Right atrium auricular region (tissue), 2 donors: ENCODE measurements around the gene ADGRL3. TPM values are rescaled to one million over a fixed set of nuclear protein-coding genes. Genes with fewer than 3 reads are reported as not detected.

Experiments
- DNase-seq: peaks from one replicate; pipeline ENCODE4 v3.0.0-alpha.2; 2019; ENCODE audit warnings: low spot score
- H3K27ac ChIP-seq, 2 donors: fragments of 200-600 bp; sonication (generic); 1 replicate in 1 of 2; 2 replicates in 1 of 2; pipeline ENCODE4 v1.5.1; 2016 to 2019
- H3K27me3 ChIP-seq, 2 donors: fragments of 200-600 bp; sonication (generic); one replicate each; pipeline versions ENCODE4 v1.5.1 to v1.6.0; 2017 to 2019
- H3K36me3 ChIP-seq: fragments of 200-600 bp; sonication (generic); one replicate; pipeline ENCODE4 v1.5.1; 2016
- H3K4me1 ChIP-seq, 2 donors: fragments of 200-600 bp; sonication (generic); one replicate each; pipeline versions ENCODE4 v1.5.1 to v1.6.0; 2017 to 2019
- H3K4me3 ChIP-seq, 2 donors: fragments of 200-600 bp; sonication (generic); 1 replicate in 1 of 2; 2 replicates in 1 of 2; pipeline ENCODE4 v1.5.1; 2017 to 2019; ENCODE audit warnings: mild to moderate bottlenecking in 1 of 2, moderate library complexity in 1 of 2
- H3K9me3 ChIP-seq, 2 donors: fragments of 200-600 bp; sonication (generic); one replicate each; pipeline ENCODE4 v1.5.1; 2019
- total RNA-seq, 2 donors: library from RNA; depleted of rRNA; stranded (reverse); fragments of >200 nt; gene quantifications; one replicate each; pipeline ENCODE4 v1.1.0, GENCODE V29; 2016
- TF ChIP-seq, protein P1 (sequence below), 2 donors: fragments of 200-600 bp; sonication (generic); IDR thresholded peaks; one replicate each; pipeline ENCODE4 v1.5.1; 2019; ENCODE audit warnings: antibody characterized with exemption in 2 of 2

The ADGRL3 gene
- total RNA-seq, 2 donors from 2014 or later: 0.86 to 1.9 TPM

DNA sequence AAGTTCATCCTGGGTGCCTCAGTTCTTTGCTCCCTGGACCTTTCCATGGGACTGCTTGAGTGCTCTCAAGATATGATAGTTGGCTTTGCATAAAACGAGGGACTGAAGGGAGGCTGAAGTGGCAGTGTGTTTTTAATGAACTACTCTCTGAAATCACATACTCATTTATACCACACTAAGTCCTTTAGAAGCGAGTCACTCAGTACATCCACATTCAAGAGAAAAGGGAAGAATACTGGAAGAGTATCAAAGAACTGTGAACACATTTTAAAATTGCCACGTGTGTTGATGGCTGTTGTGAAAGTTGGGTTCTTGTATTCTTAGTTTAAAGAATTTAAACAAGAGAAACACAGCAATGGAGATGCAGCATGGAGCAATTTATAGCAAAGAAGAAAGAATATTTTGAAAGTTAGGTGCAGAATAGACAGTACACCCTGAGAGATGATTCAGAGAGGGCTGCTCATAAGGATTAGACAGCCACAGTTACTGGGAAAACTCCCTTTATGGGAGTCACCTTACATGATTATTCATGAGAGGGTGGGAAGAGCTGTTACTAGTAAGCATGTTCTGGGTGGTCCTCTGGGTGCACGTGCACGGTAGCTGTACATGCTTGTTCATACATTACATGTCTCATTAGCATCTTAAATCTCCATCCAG is 380.7 kb downstream of the ADGRL3 start:
- no peaks in the 10 kb centered on the region for H3K9me3 ChIP-seq
- no peak overlapping the region for H3K4me3 ChIP-seq
- TF ChIP-seq, protein P1, sequence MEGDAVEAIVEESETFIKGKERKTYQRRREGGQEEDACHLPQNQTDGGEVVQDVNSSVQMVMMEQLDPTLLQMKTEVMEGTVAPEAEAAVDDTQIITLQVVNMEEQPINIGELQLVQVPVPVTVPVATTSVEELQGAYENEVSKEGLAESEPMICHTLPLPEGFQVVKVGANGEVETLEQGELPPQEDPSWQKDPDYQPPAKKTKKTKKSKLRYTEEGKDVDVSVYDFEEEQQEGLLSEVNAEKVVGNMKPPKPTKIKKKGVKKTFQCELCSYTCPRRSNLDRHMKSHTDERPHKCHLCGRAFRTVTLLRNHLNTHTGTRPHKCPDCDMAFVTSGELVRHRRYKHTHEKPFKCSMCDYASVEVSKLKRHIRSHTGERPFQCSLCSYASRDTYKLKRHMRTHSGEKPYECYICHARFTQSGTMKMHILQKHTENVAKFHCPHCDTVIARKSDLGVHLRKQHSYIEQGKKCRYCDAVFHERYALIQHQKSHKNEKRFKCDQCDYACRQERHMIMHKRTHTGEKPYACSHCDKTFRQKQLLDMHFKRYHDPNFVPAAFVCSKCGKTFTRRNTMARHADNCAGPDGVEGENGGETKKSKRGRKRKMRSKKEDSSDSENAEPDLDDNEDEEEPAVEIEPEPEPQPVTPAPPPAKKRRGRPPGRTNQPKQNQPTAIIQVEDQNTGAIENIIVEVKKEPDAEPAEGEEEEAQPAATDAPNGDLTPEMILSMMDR (IDR thresholded peaks at IDR 0.05): no peak
- H3K27me3 ChIP-seq: no peaks in the 10 kb centered on the region
- H3K27ac ChIP-seq: no peak overlapping the region
- no peaks in the 10 kb centered on the region for H3K36me3 ChIP-seq
- DNase-seq: no peak
- H3K4me1 ChIP-seq: no peaks in the 10 kb centered on the region

DNA sequence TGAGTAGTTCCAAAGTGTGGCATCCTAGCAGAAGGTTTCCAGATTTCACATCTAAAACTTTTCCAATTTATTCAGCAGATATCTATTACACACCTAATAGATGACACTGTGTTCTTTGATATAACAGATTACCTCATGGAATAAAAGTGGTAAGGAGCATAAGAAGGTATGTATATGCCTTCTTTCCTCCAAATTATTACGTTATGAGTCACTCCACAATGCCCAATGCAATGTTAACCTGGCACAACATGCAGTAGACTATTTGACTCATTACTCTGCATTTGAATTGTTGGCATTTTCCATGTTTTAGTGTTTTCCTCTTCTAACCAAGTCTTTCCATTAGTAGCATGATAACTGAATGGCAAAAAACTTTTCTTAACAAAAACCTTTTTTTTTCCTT is 383.6 kb downstream of the ADGRL3 start:
- Histone ChIP-seq H3K9me3 (no peaks in the 10 kb centered on the region), H3K4me3 (no peak overlapping the region), H3K36me3 (no peaks in the 10 kb centered on the region), H3K27ac (no peak overlapping the region), H3K27me3 (no peaks in the 10 kb centered on the region), H3K4me1 (no peaks in the 10 kb centered on the region)
- TF ChIP-seq, protein P1 (IDR thresholded peaks at IDR 0.05): no peak
- no peak for DNase-seq

DNA sequence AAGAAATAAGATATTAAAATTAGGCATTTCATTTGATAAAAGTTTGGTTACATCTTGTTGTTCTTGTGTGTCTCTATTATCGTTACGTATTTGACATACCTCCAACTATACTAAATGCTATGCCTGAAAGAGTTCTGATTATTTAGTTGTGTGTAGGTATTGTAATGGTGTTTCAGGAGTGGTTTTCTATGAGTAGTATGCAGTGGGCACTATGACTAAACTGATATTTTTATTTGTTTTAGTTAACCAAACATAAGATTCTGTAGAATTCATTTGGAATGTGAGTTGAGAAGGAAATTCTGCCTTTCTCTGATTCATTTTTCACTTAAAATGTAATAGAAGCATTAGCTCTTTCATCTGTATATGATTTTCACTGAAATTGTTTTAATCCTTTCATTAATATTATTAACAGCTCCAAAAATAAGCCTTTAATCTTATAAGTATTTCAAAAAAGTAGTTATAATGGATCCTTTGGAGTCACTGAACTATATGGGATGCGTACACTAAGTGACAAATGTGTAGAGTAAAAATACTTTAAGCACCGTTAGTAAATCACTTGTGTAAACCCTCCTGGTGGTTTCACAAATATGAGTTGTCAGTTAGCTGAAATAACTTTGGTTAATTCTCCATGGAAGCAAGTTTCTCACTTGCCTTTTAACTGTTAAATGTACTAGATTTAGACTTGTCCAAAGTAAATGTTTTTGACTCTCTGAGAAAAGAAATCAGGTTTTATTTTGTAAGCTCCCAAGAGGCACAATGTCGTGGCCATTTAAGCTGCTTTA is 388.7 kb downstream of the ADGRL3 start:
- no peaks in the 10 kb centered on the region for H3K9me3 ChIP-seq
- no peaks in the 10 kb centered on the region for H3K4me1 ChIP-seq
- TF ChIP-seq, protein P1 (IDR thresholded peaks at IDR 0.05): no peak
- no peak overlapping the region for H3K4me3 ChIP-seq
- H3K27ac ChIP-seq: no peak overlapping the region
- DNase-seq: no peak
- no peaks in the 10 kb centered on the region for H3K27me3 ChIP-seq
- no peaks in the 10 kb centered on the region for H3K36me3 ChIP-seq

DNA sequence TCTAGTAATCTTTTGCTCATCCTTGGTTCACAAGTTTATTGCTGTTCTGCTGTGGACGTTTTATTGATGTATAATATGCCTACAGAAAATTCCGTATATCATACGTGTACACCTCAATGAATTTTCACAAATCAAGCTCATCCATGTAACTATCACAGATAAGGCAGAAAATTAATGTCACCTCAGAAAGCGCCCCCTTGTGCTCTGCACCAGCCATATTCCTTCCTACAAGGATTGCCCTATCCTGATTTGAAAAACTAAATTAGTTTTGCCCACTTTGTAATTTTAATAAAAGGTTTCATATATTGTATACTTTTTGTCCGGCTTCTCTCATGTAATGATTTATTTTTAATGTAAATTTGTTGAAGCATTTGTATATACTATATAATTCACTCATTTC is 390.8 kb downstream of the ADGRL3 start:
- no peaks in the 10 kb centered on the region for H3K36me3 ChIP-seq
- H3K27ac ChIP-seq: no peak overlapping the region
- no peaks in the 10 kb centered on the region for H3K9me3 ChIP-seq
- no peaks in the 10 kb centered on the region for H3K4me1 ChIP-seq
- H3K4me3 ChIP-seq: no peak overlapping the region
- DNase-seq: no peak
- no peaks in the 10 kb centered on the region for H3K27me3 ChIP-seq
- TF ChIP-seq, protein P1 (IDR thresholded peaks at IDR 0.05): no peak

DNA sequence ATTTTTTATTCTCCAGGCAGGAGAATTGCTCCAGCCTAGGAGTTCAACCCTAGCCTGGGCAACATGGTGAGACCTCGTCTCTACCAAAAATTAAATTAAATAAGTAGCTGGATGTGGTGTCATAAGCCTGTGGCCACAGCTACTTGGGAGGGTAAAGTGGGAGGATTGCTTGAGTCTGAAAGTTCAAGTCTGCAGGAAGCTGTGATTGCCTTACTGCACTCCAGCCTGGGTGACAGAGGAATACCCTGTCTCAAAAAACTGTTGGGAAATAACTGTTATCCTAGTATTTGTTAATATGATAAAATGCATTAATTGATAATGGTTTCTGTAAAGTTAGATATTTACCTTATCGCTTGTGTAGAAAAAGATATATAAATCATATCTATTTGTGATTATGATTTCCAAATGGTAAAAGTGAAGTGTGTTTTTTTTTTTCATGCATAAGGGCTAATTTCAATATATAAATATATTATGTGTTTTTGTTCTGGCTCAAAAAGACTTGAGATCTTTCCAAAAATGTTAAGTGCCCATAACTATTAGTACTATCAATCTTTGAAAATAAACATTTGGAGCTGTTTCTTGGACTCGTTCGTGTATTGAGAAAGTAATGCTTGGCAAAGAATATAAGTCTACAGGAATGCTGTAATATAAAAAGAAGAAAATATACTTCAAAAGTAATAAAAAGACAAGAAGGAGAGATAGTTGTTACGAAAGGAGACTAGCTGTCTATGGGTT is 396.6 kb downstream of the ADGRL3 start:
- H3K9me3 ChIP-seq: no peaks in the 10 kb centered on the region
- no peaks in the 10 kb centered on the region for H3K36me3 ChIP-seq
- no peak overlapping the region for H3K27ac ChIP-seq
- TF ChIP-seq, protein P1 (IDR thresholded peaks at IDR 0.05): no peak
- no peaks in the 10 kb centered on the region for H3K27me3 ChIP-seq
- no peaks in the 10 kb centered on the region for H3K4me1 ChIP-seq
- no peak overlapping the region for H3K4me3 ChIP-seq
- DNase-seq: no peak
